Activated T-cell treated with anti-CD3 and anti-CD28 coated beads, Interleukin-2, amount 50 U/mL, for 24 hours (primary cell): ENCODE results near the gene CHID1.

ENCODE experiments used
- DNase-seq: peaks from one replicate; pipeline ENCODE4 v3.0.0-alpha.2; 2020
- H3K27ac Mint-ChIP-seq: 2 replicates; pipeline ENCODE4 v1.8.0; 2020; ENCODE audit warnings: mild to moderate bottlenecking, mixed read lengths
- H3K27me3 Mint-ChIP-seq: 2 replicates; pipeline ENCODE4 v1.8.0; 2020; ENCODE audit warnings: mixed read lengths
- H3K36me3 Mint-ChIP-seq: 2 replicates; pipeline ENCODE4 v1.8.0; 2020; ENCODE audit warnings: low read depth, mixed read lengths
- H3K4me1 Mint-ChIP-seq: 2 replicates; pipeline ENCODE4 v1.8.0; 2020; ENCODE audit warnings: low read depth, mixed read lengths
- H3K4me3 Mint-ChIP-seq: 2 replicates; pipeline ENCODE4 v1.8.0; 2020; ENCODE audit warnings: mild to moderate bottlenecking, moderate library complexity, mixed read lengths
- H3K9me3 Mint-ChIP-seq: 2 replicates; pipeline ENCODE4 v1.8.0; 2020; ENCODE audit warnings: mixed read lengths

CHID1 gene

GRCh38 chr11:908273-908672 lies 2.3 kb downstream of the CHID1 start:
- Mint-ChIP-seq H3K36me3 (peaks cover 62% of the 10 kb centered on the region), H3K9me3 (no peaks in the 10 kb centered on the region), H3K27me3 (no peaks in the 10 kb centered on the region), H3K4me3 (peak overlapping the region; percentile 46), H3K4me1 (peaks cover 26% of the 10 kb centered on the region), H3K27ac (peak overlapping the region; percentile 47)
- no peak for DNase-seq

- peaks cover 68% of the 10 kb centered on the region for H3K36me3 Mint-ChIP-seq
- no peak overlapping the region for H3K4me3 Mint-ChIP-seq
- no peaks in the 10 kb centered on the region for H3K9me3 Mint-ChIP-seq
- no peak for DNase-seq
- H3K27ac Mint-ChIP-seq, result peak overlapping the region; percentile 47
- peaks cover 26% of the 10 kb centered on the region for H3K4me1 Mint-ChIP-seq
- no peaks in the 10 kb centered on the region for H3K27me3 Mint-ChIP-seq
These were observed 2.9 kb downstream of the CHID1 start for GRCh38 chr11:907668-908067.

GRCh38 chr11:905952-906351 lies 4.7 kb downstream of the CHID1 start:
- peaks cover 85% of the 10 kb centered on the region for H3K36me3 Mint-ChIP-seq
- H3K9me3 Mint-ChIP-seq, result no peaks in the 10 kb centered on the region
- peaks cover 20% of the 10 kb centered on the region for H3K4me1 Mint-ChIP-seq
- no peak for DNase-seq
- H3K27me3 Mint-ChIP-seq, result no peaks in the 10 kb centered on the region
- no peak overlapping the region for H3K4me3 Mint-ChIP-seq
- H3K27ac Mint-ChIP-seq, result no peak overlapping the region

GRCh38 chr11:904380-904779 lies 6.2 kb downstream of the CHID1 start:
- H3K27ac Mint-ChIP-seq, result no peak overlapping the region
- no peaks in the 10 kb centered on the region for H3K27me3 Mint-ChIP-seq
- no peak for DNase-seq
- peaks cover 88% of the 10 kb centered on the region for H3K36me3 Mint-ChIP-seq
- H3K4me3 Mint-ChIP-seq, result no peak overlapping the region
- H3K9me3 Mint-ChIP-seq, result no peaks in the 10 kb centered on the region
- H3K4me1 Mint-ChIP-seq, result peaks cover 16% of the 10 kb centered on the region

GRCh38 chr11:901452-902061 lies 9.1 kb downstream of the CHID1 start:
- no peak overlapping the region for H3K27ac Mint-ChIP-seq
- no peak for DNase-seq
- H3K4me1 Mint-ChIP-seq, result no peaks in the 10 kb centered on the region
- H3K4me3 Mint-ChIP-seq, result no peak overlapping the region
- no peaks in the 10 kb centered on the region for H3K9me3 Mint-ChIP-seq
- no peaks in the 10 kb centered on the region for H3K27me3 Mint-ChIP-seq
- H3K36me3 Mint-ChIP-seq, result peaks cover 82% of the 10 kb centered on the region

- Mint-ChIP-seq H3K9me3 (no peaks in the 10 kb centered on the region), H3K36me3 (peaks cover 75% of the 10 kb centered on the region), H3K4me1 (no peaks in the 10 kb centered on the region), H3K27me3 (no peaks in the 10 kb centered on the region), H3K27ac (no peak overlapping the region), H3K4me3 (no peak overlapping the region)
- DNase-seq, result no peak
These were observed 10.1 kb downstream of the CHID1 start for GRCh38 chr11:900545-900944.

GRCh38 chr11:899724-900123 lies 10.9 kb downstream of the CHID1 start:
- H3K27me3 Mint-ChIP-seq, result no peaks in the 10 kb centered on the region
- H3K4me1 Mint-ChIP-seq, result no peaks in the 10 kb centered on the region
- H3K36me3 Mint-ChIP-seq, result peaks cover 70% of the 10 kb centered on the region
- no peak for DNase-seq
- H3K9me3 Mint-ChIP-seq, result no peaks in the 10 kb centered on the region
- no peak overlapping the region for H3K4me3 Mint-ChIP-seq
- H3K27ac Mint-ChIP-seq, result no peak overlapping the region

- no peak for DNase-seq
- no peaks in the 10 kb centered on the region for H3K27me3 Mint-ChIP-seq
- no peak overlapping the region for H3K4me3 Mint-ChIP-seq
- no peak overlapping the region for H3K27ac Mint-ChIP-seq
- no peaks in the 10 kb centered on the region for H3K4me1 Mint-ChIP-seq
- H3K9me3 Mint-ChIP-seq, result no peaks in the 10 kb centered on the region
- H3K36me3 Mint-ChIP-seq, result peaks cover 60% of the 10 kb centered on the region
These were observed 11.9 kb downstream of the CHID1 start for GRCh38 chr11:898540-899190.

- DNase-seq, result no peak
These were observed 12.5 kb downstream of the CHID1 start for GRCh38 chr11:898143-898511.

GRCh38 chr11:897253-898142 lies 13.1 kb downstream of the CHID1 start:
- no peak for DNase-seq
- Mint-ChIP-seq H3K9me3 (no peaks in the 10 kb centered on the region), H3K4me3 (no peak overlapping the region), H3K27ac (no peak overlapping the region), H3K36me3 (peaks cover 54% of the 10 kb centered on the region), H3K4me1 (no peaks in the 10 kb centered on the region), H3K27me3 (no peaks in the 10 kb centered on the region)

More at GRCh38 chr11:898143-898511, 12.5 kb downstream of the CHID1 start:
- H3K9me3 Mint-ChIP-seq, result no peaks in the 10 kb centered on the region
- no peaks in the 10 kb centered on the region for H3K27me3 Mint-ChIP-seq
- no peaks in the 10 kb centered on the region for H3K4me1 Mint-ChIP-seq
- H3K4me3 Mint-ChIP-seq, result no peak overlapping the region
- H3K27ac Mint-ChIP-seq, result no peak overlapping the region
- peaks cover 59% of the 10 kb centered on the region for H3K36me3 Mint-ChIP-seq

- Mint-ChIP-seq H3K4me3 (no peak overlapping the region), H3K4me1 (no peaks in the 10 kb centered on the region), H3K36me3 (peaks cover 43% of the 10 kb centered on the region), H3K27ac (no peak overlapping the region), H3K9me3 (no peaks in the 10 kb centered on the region), H3K27me3 (no peaks in the 10 kb centered on the region)
- DNase-seq, result no peak
These were observed 15.1 kb downstream of the CHID1 start for GRCh38 chr11:895331-896110.

GRCh38 chr11:894575-895201 lies 15.9 kb downstream of the CHID1 start:
- Mint-ChIP-seq H3K27me3 (no peaks in the 10 kb centered on the region), H3K4me1 (no peaks in the 10 kb centered on the region), H3K36me3 (peaks cover 42% of the 10 kb centered on the region), H3K27ac (no peak overlapping the region), H3K9me3 (no peaks in the 10 kb centered on the region), H3K4me3 (no peak overlapping the region)
- no peak for DNase-seq

GRCh38 chr11:893008-893654 lies 17.5 kb downstream of the CHID1 start:
- Mint-ChIP-seq H3K4me3 (no peak overlapping the region), H3K27me3 (no peaks in the 10 kb centered on the region), H3K9me3 (no peaks in the 10 kb centered on the region), H3K27ac (no peak overlapping the region), H3K4me1 (no peaks in the 10 kb centered on the region), H3K36me3 (peaks cover 39% of the 10 kb centered on the region)
- no peak for DNase-seq
